GM18498 (cell line): ENCODE results near the gene NUDT22.
A peak's percentile ranks its signal among the peaks of the same experiment; 100 is the strongest.

Source experiments
- ATAC-seq: cut with Tn5 transposase; IDR thresholded peaks from one replicate; pipeline ENCODE4 v1.9.1; 2021; ENCODE audit warnings: mild to moderate bottlenecking, moderate library complexity; ENCODE audit not compliant: unreplicated experiment

Gene NUDT22

GRCh38 chr11:64226507-64227051 is 505 bp downstream of the NUDT22 start:
- peak; percentile 23 for ATAC-seq

GRCh38 chr11:64227405-64227956 is 1.4 kb downstream of the NUDT22 start:
- no peak for ATAC-seq

- no peak for ATAC-seq
These were observed 3.1 kb downstream of the NUDT22 start for GRCh38 chr11:64229090-64229743.

GRCh38 chr11:64229744-64230170 is 3.7 kb downstream of the NUDT22 start:
- ATAC-seq: no peak

GRCh38 chr11:64230171-64230984 is 4.3 kb downstream of the NUDT22 start, which contains the start of gene DNAJC4:
DNAJC4 (plus strand) TSS chr11:64230548; CDS start chr11:64230855, 307 bp downstream.
- peak; percentile 55 for ATAC-seq

GRCh38 chr11:64230985-64231365 is 4.9 kb downstream of the NUDT22 start:
- no peak for ATAC-seq

- no peak for ATAC-seq
These were observed 5.5 kb downstream of the NUDT22 start for GRCh38 chr11:64231546-64231945.

- no peak for ATAC-seq
These were observed 6.3 kb downstream of the NUDT22 start for GRCh38 chr11:64232182-64232966.

- ATAC-seq: no peak
These were observed 6.9 kb downstream of the NUDT22 start for GRCh38 chr11:64232967-64233315.

- ATAC-seq: peak; percentile 47
These were observed 8.0 kb downstream of the NUDT22 start, which contains the start of gene VEGFB for GRCh38 chr11:64233913-64234586. VEGFB (plus strand) TSS chr11:64234584; CDS start chr11:64234834, 250 bp downstream.

- peak; percentile 29 for ATAC-seq
These were observed 8.7 kb downstream of the NUDT22 start for GRCh38 chr11:64234647-64235379.

GRCh38 chr11:64235437-64236161 is 9.5 kb downstream of the NUDT22 start:
- ATAC-seq: no peak

GRCh38 chr11:64237484-64237951 is 11.4 kb downstream of the NUDT22 start:
- no peak for ATAC-seq

- ATAC-seq: no peak
These were observed 12.0 kb downstream of the NUDT22 start for GRCh38 chr11:64238076-64238475.

GRCh38 chr11:64238999-64239398 is 12.9 kb downstream of the NUDT22 start:
- ATAC-seq: no peak

- no peak for ATAC-seq
These were observed 13.8 kb downstream of the NUDT22 start for GRCh38 chr11:64239662-64240434.

- ATAC-seq: peak; percentile 57
These were observed 14.6 kb downstream of the NUDT22 start, which contains the start of gene FKBP2 for GRCh38 chr11:64240435-64241240. FKBP2 (plus strand) TSS chr11:64241095; CDS start chr11:64242388, 1,293 bp downstream.
